ENCODE data around the gene ZCWPW1. TPM values are rescaled to one million over a fixed set of nuclear protein-coding genes. Genes with fewer than 3 reads are reported as not detected.

ZCWPW1 gene
- total and polyA plus RNA-seq, 10 of the 15 experiments (the other 5 are each of a cell fraction or from before 2014, with no cell fraction given) = 1.3 to 4.4 (median 3.7) TPM

DNA sequence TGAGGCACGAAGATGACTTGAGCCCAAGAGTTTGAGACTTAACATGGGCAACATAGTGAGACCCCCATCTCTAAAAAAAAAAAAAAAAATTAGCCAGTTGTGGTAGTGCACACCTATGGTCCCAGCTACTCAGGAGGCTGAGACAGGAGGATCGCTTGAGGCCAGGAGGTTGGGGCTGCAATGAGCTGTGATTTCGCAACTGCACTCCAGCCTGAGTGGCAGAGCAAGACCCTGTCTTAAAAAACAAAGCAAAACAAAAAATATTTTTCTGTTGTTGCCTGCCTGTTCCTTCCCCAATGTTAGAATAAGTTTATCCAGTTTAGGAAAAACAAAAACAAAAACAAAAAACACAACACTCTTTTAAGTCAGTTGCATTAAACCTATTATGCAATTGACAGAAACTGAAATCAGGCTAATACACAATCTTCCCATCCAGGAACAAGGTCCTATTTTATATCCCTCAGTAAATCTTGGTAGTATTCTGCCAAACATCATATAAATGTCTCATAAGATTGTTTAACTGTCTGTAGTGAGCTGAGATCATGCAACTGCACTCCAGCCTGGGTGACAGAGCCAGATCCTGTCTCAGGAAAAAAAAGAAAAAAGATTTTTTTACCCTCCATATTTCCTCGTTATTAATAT is 50.3 kb downstream of the ZCWPW1 start:
- SMC1A ChIA-PET (ENCODE audit: uncharacterized antibody, unreplicated experiment) = interaction anchor here (0.7 to 0.9 kb wide), 2 partner anchors 17 to 34 kb away, joined by 3 read pairs; no protein-coding TSS in a partner anchor
- Histone ChIP-seq H3K27me3 (replicated peaks in 1 of 2; ENCODE audit: control insufficient read depth in 2 of 2, insufficient read depth in 2 of 2, low read length in 1 of 2) (no peaks in the 10 kb centered on the region), H3K27ac (ENCODE audit: control insufficient read depth, insufficient read depth) (no peak overlapping the region), H4K20me1 (ENCODE audit: control insufficient read depth, insufficient read depth) (no peaks in the 10 kb centered on the region), H3K9me3 (replicated peaks; ENCODE audit: control insufficient read depth, insufficient read depth, low read length) (no peaks in the 10 kb centered on the region; the same call in 2 of the 3 replicates), H3K4me3 (no peak overlapping the region), H3K4me2 (ENCODE audit: control insufficient read depth, insufficient read depth) (peak overlapping the region; percentile 41; the same call in 1 of the 2 replicates), H3K9ac (ENCODE audit: control insufficient read depth, insufficient read depth, low read length) (no peak overlapping the region; the same call in 1 of the 2 replicates), H3K36me3 (ENCODE audit: control insufficient read depth in 2 of 2, insufficient read depth in 2 of 2, low read length in 1 of 2) (no peaks in the 10 kb centered on the region), H3K79me2 (ENCODE audit: control insufficient read depth, insufficient read depth, low read length) (peaks cover 22% of the 10 kb centered on the region), H2AFZ (ENCODE audit: control insufficient read depth, low read depth, low read length) (no peak overlapping the region), H3K4me1 (ENCODE audit: control insufficient read depth, insufficient read depth, low read length) (peaks cover 19% of the 10 kb centered on the region)
- ATAC-seq (no peak), DNase-seq (ENCODE audit: low read depth, low spot score) (no peak), FAIRE-seq (no peak)
- RAD21 ChIA-PET (ENCODE audit: unreplicated experiment) = interaction anchor here (1.0 to 4.8 kb wide), 2 partner anchors 10 to 29 kb away, joined by 3 to 89 read pairs; no protein-coding TSS in a partner anchor
- in situ Hi-C loops (cut with MboI) = no loop called here
- WGBS (ENCODE audit: insufficient coverage, insufficient replicate concordance, low lambda C conversion rate, missing lambda C conversion rate) = 82% methylated on average over 4 of the region's 4 CpGs
- CTCF ChIA-PET = interaction anchor here (1.2 to 10.0 kb wide), 2 partner anchors 18 to 29 kb away, joined by 3 to 134 read pairs; no protein-coding TSS in a partner anchor
- BruUV-seq (replicated peaks) = no TSS peak
- POLR2A ChIA-PET = interaction anchor here (0.5 to 1.4 kb wide), 6 partner anchors 8 to 48 kb away, joined by 3 to 7 read pairs (median 4); no protein-coding TSS in a partner anchor
- intact Hi-C loops (cut with micrococcal nuclease; ENCODE audit: unreplicated experiment) = no loop called here
- TF ChIP-seq BACH1 (IDR thresholded peaks at IDR 0.05; ENCODE audit: borderline replicate concordance) = no peak
- TF ChIP-seq, protein P1, sequence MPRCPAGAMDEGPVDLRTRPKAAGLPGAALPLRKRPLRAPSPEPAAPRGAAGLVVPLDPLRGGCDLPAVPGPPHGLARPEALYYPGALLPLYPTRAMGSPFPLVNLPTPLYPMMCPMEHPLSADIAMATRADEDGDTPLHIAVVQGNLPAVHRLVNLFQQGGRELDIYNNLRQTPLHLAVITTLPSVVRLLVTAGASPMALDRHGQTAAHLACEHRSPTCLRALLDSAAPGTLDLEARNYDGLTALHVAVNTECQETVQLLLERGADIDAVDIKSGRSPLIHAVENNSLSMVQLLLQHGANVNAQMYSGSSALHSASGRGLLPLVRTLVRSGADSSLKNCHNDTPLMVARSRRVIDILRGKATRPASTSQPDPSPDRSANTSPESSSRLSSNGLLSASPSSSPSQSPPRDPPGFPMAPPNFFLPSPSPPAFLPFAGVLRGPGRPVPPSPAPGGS (IDR thresholded peaks at IDR 0.05; ENCODE audit: borderline replicate concordance, insufficient read depth, low read depth, low read length, poor library complexity, severe bottlenecking) = no peak
- TF ChIP-seq, protein P2, sequence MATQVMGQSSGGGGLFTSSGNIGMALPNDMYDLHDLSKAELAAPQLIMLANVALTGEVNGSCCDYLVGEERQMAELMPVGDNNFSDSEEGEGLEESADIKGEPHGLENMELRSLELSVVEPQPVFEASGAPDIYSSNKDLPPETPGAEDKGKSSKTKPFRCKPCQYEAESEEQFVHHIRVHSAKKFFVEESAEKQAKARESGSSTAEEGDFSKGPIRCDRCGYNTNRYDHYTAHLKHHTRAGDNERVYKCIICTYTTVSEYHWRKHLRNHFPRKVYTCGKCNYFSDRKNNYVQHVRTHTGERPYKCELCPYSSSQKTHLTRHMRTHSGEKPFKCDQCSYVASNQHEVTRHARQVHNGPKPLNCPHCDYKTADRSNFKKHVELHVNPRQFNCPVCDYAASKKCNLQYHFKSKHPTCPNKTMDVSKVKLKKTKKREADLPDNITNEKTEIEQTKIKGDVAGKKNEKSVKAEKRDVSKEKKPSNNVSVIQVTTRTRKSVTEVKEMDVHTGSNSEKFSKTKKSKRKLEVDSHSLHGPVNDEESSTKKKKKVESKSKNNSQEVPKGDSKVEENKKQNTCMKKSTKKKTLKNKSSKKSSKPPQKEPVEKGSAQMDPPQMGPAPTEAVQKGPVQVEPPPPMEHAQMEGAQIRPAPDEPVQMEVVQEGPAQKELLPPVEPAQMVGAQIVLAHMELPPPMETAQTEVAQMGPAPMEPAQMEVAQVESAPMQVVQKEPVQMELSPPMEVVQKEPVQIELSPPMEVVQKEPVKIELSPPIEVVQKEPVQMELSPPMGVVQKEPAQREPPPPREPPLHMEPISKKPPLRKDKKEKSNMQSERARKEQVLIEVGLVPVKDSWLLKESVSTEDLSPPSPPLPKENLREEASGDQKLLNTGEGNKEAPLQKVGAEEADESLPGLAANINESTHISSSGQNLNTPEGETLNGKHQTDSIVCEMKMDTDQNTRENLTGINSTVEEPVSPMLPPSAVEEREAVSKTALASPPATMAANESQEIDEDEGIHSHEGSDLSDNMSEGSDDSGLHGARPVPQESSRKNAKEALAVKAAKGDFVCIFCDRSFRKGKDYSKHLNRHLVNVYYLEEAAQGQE (IDR thresholded peaks at IDR 0.05; ENCODE audit: low read depth, low read length) = no peak
- no peak for TF ChIP-seq MEF2A (IDR thresholded peaks at IDR 0.05; ENCODE audit: insufficient read depth, low read depth, low read length)
- TF ChIP-seq JUND (IDR thresholded peaks at IDR 0.05; ENCODE audit: low read depth, low read length) = no peak
- TF ChIP-seq SP1 (IDR thresholded peaks at IDR 0.05; ENCODE audit: low read depth, low read length) = no peak
- TF ChIP-seq KDM1A (IDR thresholded peaks at IDR 0.05; ENCODE audit: borderline replicate concordance) = no peak
- no peak for TF ChIP-seq E2F8 (IDR thresholded peaks at IDR 0.05; ENCODE audit: low read depth, partially characterized antibody)
- TF ChIP-seq, protein P3, sequence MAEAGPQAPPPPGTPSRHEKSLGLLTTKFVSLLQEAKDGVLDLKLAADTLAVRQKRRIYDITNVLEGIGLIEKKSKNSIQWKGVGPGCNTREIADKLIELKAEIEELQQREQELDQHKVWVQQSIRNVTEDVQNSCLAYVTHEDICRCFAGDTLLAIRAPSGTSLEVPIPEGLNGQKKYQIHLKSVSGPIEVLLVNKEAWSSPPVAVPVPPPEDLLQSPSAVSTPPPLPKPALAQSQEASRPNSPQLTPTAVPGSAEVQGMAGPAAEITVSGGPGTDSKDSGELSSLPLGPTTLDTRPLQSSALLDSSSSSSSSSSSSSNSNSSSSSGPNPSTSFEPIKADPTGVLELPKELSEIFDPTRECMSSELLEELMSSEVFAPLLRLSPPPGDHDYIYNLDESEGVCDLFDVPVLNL (IDR thresholded peaks at IDR 0.05; ENCODE audit: low read depth, low read length) = no peak
- TF ChIP-seq SMAD1 (IDR thresholded peaks at IDR 0.05; ENCODE audit: low read depth, partially characterized antibody) = no peak
- TF ChIP-seq SRF (IDR thresholded peaks at IDR 0.05; ENCODE audit: low read depth in 2 of 2, low read length in 2 of 2) = no peak
- no peak for TF ChIP-seq SREBF2 (IDR thresholded peaks at IDR 0.05; ENCODE audit: low read length)
- no peak for TF ChIP-seq SUPT20H (IDR thresholded peaks at IDR 0.05; ENCODE audit: borderline replicate concordance, control insufficient read depth, low read depth, low read length)
- no peak for TF ChIP-seq RELA (IDR thresholded peaks at IDR 0.05; ENCODE audit: borderline replicate concordance, partially characterized antibody)
